IMR-90 (cell line): Measurements from ENCODE around the gene AMPD2. TPM values are rescaled to one million over a fixed set of nuclear protein-coding genes. Genes with fewer than 3 reads are reported as not detected.

Experiments
- ATAC-seq: fragments of 200-7000 bp; cut with Tn5 transposase; 2 replicates; pipeline ENCODE4 v1.9.1; 2020; ENCODE audit warnings: low read depth, mild to moderate bottlenecking, moderate library complexity
- BruUV-seq: library from RNA; stranded (reverse); fragments of 400-500 nt; replicated peaks from 2 replicates; lab custom pipeline; 2021; lab: Mats Ljungman, UMichigan
- CTCF ChIA-PET: fragments of 300-600 bp; formaldehyde crosslinking; extraction: SDS; loops from one replicate; lab custom pipeline; 2021; ENCODE audit warnings: antibody characterized with exemption; lab: Yijun Ruan, JAX
- POLR2A ChIA-PET: fragments of 300-600 bp; sonication (Branson Sonifier 250); formaldehyde crosslinking; loops from one replicate; lab custom pipeline; 2022; ENCODE audit warnings: antibody characterized with exemption; ENCODE audit not compliant: unreplicated experiment; lab: Charles Lee
- DNase-seq: peaks from one replicate; pipeline ENCODE4 v3.0.0; 2013
- H2AFZ ChIP-seq: replicated peaks from 2 replicates; pipeline ENCODE3; 2013; ENCODE audit warnings: low read length, mild to moderate bottlenecking; ENCODE audit not compliant: poor library complexity
- H2AK5ac ChIP-seq: 2 replicates; pipeline ENCODE4 v1.6.1; 2013; ENCODE audit warnings: low read depth, low read length, inconsistent platforms
- H2AK9ac ChIP-seq: replicated peaks from 2 replicates; pipeline ENCODE3; 2013; ENCODE audit warnings: mild to moderate bottlenecking, low read depth, low read length, moderate library complexity; ENCODE audit not compliant: poor library complexity
- H2BK120ac ChIP-seq: 2 replicates; pipeline ENCODE4 v1.6.1; 2013; ENCODE audit warnings: low read depth, low read length, inconsistent platforms
- H2BK15ac ChIP-seq: 3 replicates; pipeline ENCODE4 v1.6.1; 2013; ENCODE audit warnings: low read depth, low read length, inconsistent platforms
- H2BK20ac ChIP-seq: 2 replicates; pipeline ENCODE4 v1.6.1; 2013; ENCODE audit warnings: low read depth, mild to moderate bottlenecking, inconsistent platforms, low read length, moderate library complexity
- H2BK5ac ChIP-seq: 2 replicates; pipeline ENCODE4 v1.6.1; 2013; ENCODE audit warnings: mild to moderate bottlenecking, low read depth, low read length, inconsistent platforms; ENCODE audit not compliant: poor library complexity, severe bottlenecking
- H3K14ac ChIP-seq: replicated peaks from 2 replicates; pipeline ENCODE4 v1.6.1; 2013; ENCODE audit warnings: low read depth, low read length, inconsistent platforms
- H3K18ac ChIP-seq: 2 replicates; pipeline ENCODE4 v1.6.1; 2013; ENCODE audit warnings: low read depth, low read length, control low read depth
- H3K23ac ChIP-seq: 2 replicates; pipeline ENCODE4 v1.6.1; 2013; ENCODE audit warnings: low read depth, low read length, inconsistent platforms
- H3K27ac ChIP-seq: 2 replicates; pipeline ENCODE4 v1.5.1; 2013; ENCODE audit warnings: mild to moderate bottlenecking, control low read depth, low read length; ENCODE audit not compliant: insufficient read depth
- H3K27me3 ChIP-seq: 2 replicates; pipeline ENCODE4 v1.6.1; 2013; ENCODE audit warnings: low read length; ENCODE audit not compliant: control insufficient read depth, insufficient read depth
- H3K36me3 ChIP-seq: 2 replicates; pipeline ENCODE4 v1.6.1; 2013; ENCODE audit warnings: low read length, mixed read lengths; ENCODE audit not compliant: control insufficient read depth, insufficient read depth
- H3K4ac ChIP-seq: 2 replicates; pipeline ENCODE4 v1.6.1; 2013; ENCODE audit warnings: low read depth, low read length, inconsistent platforms
- H3K4me1 ChIP-seq: 2 replicates; pipeline ENCODE4 v1.6.1; 2013; ENCODE audit warnings: low read length, mixed read lengths; ENCODE audit not compliant: control insufficient read depth, insufficient read depth
- H3K4me2 ChIP-seq: 2 replicates; pipeline ENCODE4 v1.6.1; 2013; ENCODE audit warnings: low read depth, mild to moderate bottlenecking, control low read depth, low read length, moderate library complexity
- H3K4me3 ChIP-seq: 2 replicates; pipeline ENCODE4 v1.5.1; 2013; ENCODE audit warnings: low read depth, mild to moderate bottlenecking, control low read depth, low read length, moderate library complexity; ENCODE audit not compliant: insufficient read depth
- H3K56ac ChIP-seq: 2 replicates; pipeline ENCODE4 v1.6.1; 2013; ENCODE audit warnings: low read length, inconsistent platforms; ENCODE audit not compliant: insufficient read depth; ENCODE audit errors: extremely low read depth
- H3K79me1 ChIP-seq, 2 experiments: 2 replicates each; pipeline ENCODE4 v1.6.1; 2013; ENCODE audit warnings: low read length in 2 of 2, inconsistent platforms in 1 of 2, low read depth in 1 of 2
- H3K9ac ChIP-seq: 2 replicates; pipeline ENCODE4 v1.6.1; 2013; ENCODE audit warnings: low read depth, low read length, control low read depth
- H3K9me1 ChIP-seq: 2 replicates; pipeline ENCODE4 v1.6.1; 2013; ENCODE audit warnings: low read length, inconsistent platforms; ENCODE audit not compliant: insufficient read depth
- H3K9me3 ChIP-seq: 2 replicates; pipeline ENCODE4 v1.6.1; 2013; ENCODE audit warnings: low read length; ENCODE audit not compliant: control insufficient read depth, insufficient read depth
- H4K20me1 ChIP-seq: 2 replicates; pipeline ENCODE4 v1.6.1; 2013; ENCODE audit warnings: low read length, inconsistent platforms; ENCODE audit not compliant: insufficient read depth
- H4K5ac ChIP-seq: 2 replicates; pipeline ENCODE4 v1.6.1; 2013; ENCODE audit warnings: mild to moderate bottlenecking, low read depth, low read length, control low read depth
- H4K8ac ChIP-seq, 2 experiments: 2 replicates each; pipeline ENCODE4 v1.6.1; 2013; ENCODE audit warnings: low read depth in 2 of 2, low read length in 2 of 2, control low read depth in 1 of 2, inconsistent platforms in 1 of 2
- H4K91ac ChIP-seq: 2 replicates; pipeline ENCODE4 v1.6.1; 2013; ENCODE audit warnings: low read depth, low read length, inconsistent platforms; ENCODE audit not compliant: insufficient read depth
- BHLHE40 ChIP-seq: fragments of 150-350 bp; IDR thresholded peaks from 2 replicates; pipeline ENCODE4 v1.6.1; 2016; ENCODE audit warnings: mild to moderate bottlenecking, low read depth, low read length
- CEBPB ChIP-seq: IDR thresholded peaks from 2 replicates; pipeline ENCODE4 v1.6.1; 2012; ENCODE audit warnings: low read depth, low read length, improper control_type of control experiment
- ELK1 ChIP-seq: fragments of 150-350 bp; IDR thresholded peaks from 2 replicates; pipeline ENCODE4 v1.6.1; 2016; ENCODE audit warnings: low read depth, mild to moderate bottlenecking, low read length, moderate library complexity, borderline replicate concordance
- FOS ChIP-seq: fragments of 150-350 bp; IDR thresholded peaks from 2 replicates; pipeline ENCODE4 v1.6.1; 2016; ENCODE audit warnings: low read depth, low read length
- MAZ ChIP-seq: IDR thresholded peaks from 2 replicates; pipeline ENCODE4 v1.6.1; 2012; ENCODE audit warnings: low read depth, mild to moderate bottlenecking, low read length, improper control_type of control experiment, moderate library complexity, borderline replicate concordance
- MXI1 ChIP-seq: IDR thresholded peaks from 2 replicates; pipeline ENCODE4 v1.6.1; 2012; ENCODE audit warnings: low read depth, mild to moderate bottlenecking, low read length, moderate library complexity, borderline replicate concordance
- NFE2L2 ChIP-seq: fragments of 150-350 bp; IDR thresholded peaks from 2 replicates; pipeline ENCODE4 v1.6.1; 2016; ENCODE audit warnings: low read depth, mild to moderate bottlenecking, low read length
- POLR2A ChIP-seq: IDR thresholded peaks from 2 replicates; pipeline ENCODE4 v1.6.1; 2012; ENCODE audit warnings: mild to moderate bottlenecking, low read depth, low read length
- RAD21 ChIP-seq: IDR thresholded peaks from 2 replicates; pipeline ENCODE4 v1.6.1; 2012; ENCODE audit warnings: low read length, improper control_type of control experiment
- RCOR1 ChIP-seq: IDR thresholded peaks from 2 replicates; pipeline ENCODE4 v1.6.1; 2012; ENCODE audit warnings: mild to moderate bottlenecking, low read length, improper control_type of control experiment; ENCODE audit not compliant: insufficient replicate concordance
- RFX5 ChIP-seq: IDR thresholded peaks from 2 replicates; pipeline ENCODE4 v1.8.0; 2012; ENCODE audit warnings: low read depth, mild to moderate bottlenecking, low read length, moderate library complexity
- WGBS, 2 experiments: methylation state at CpG; one replicate each; pipeline versions ENCODE4 v1.1.5 to v1.1.7; 2013; ENCODE audit warnings: missing lambda C conversion rate in 2 of 2; ENCODE audit not compliant: insufficient read length in 1 of 2; ENCODE audit errors: extremely low coverage in 2 of 2; 5-methylcytosine and 5-hydroxymethylcytosine counted together
- dilution Hi-C: fragments of 300-500 bp; cut with HindIII; formaldehyde crosslinking; loops from one replicate; pipeline ENCODE4 v1.14.3; 2018; ENCODE audit warnings: low sequenced_read_pairs; ENCODE audit not compliant: unreplicated experiment
- in situ Hi-C: fragments of 300-500 bp; cut with MboI; formaldehyde crosslinking; loops from 3 replicates; pipeline ENCODE4 v1.14.3; 2019; ENCODE audit warnings: low sequenced_read_pairs, inconsistent platforms, mixed read lengths
- intact Hi-C: fragments of 100-400 bp; cut with micrococcal nuclease; formaldehyde crosslinking; loops from 2 replicates; pipeline ENCODE4 v1.10.0; 2022
- polyA plus RNA-seq, 3 experiments: library from polyadenylated mRNA; depleted of rRNA; stranded (reverse); fragments of >200 nt; gene quantifications; 2 replicates each; pipeline ENCODE4 v1.2.3, GENCODE V29; 2012; ENCODE audit warnings: low replicate concordance in 1 of 3
- total RNA-seq: library from RNA; depleted of rRNA; stranded (reverse); fragments of >200 nt; gene quantifications from 2 replicates; pipeline ENCODE4 v1.2.3, GENCODE V29; 2012

Gene AMPD2
- total and polyA plus RNA-seq, 2 of the 4 experiments (the other 2 are of a cell fraction), result 61.5 to 103 TPM

- H2AFZ ChIP-seq, result no peak overlapping the region
- H4K8ac ChIP-seq, result no peak overlapping the region
- POLR2A ChIA-PET, result no interaction called here
- no peak overlapping the region for H3K9ac ChIP-seq
- peaks cover 13 to 30% of the 10 kb centered on the region in 2 experiments for H3K79me1 ChIP-seq
- BruUV-seq, result no TSS peak
- H2BK20ac ChIP-seq, result no peak overlapping the region
- ATAC-seq (no peak), DNase-seq (no peak)
- H4K20me1 ChIP-seq, result no peaks in the 10 kb centered on the region
- dilution Hi-C loops (no loop called here), in situ Hi-C loops (no loop called here), intact Hi-C loops (no loop called here)
- CTCF ChIA-PET, result no interaction called here
- no peaks in the 10 kb centered on the region for H3K9me3 ChIP-seq
- no peak overlapping the region for H2BK120ac ChIP-seq
- no peak overlapping the region for H3K23ac ChIP-seq
- no peak overlapping the region for H3K18ac ChIP-seq
- no peak overlapping the region for H3K4me2 ChIP-seq
- H3K56ac ChIP-seq, result no peak overlapping the region
- H2BK5ac ChIP-seq, result no peak overlapping the region
- peaks cover 2% of the 10 kb centered on the region for H3K4me1 ChIP-seq
- TF ChIP-seq FOS (no peak), MAZ (no peak), BHLHE40 (no peak), CEBPB (no peak), ELK1 (no peak), RAD21 (no peak), NFE2L2 (no peak), RFX5 (no peak), RCOR1 (no peak), MXI1 (no peak), POLR2A (no peak)
- no peak overlapping the region for H3K4ac ChIP-seq
- no peak overlapping the region for H3K14ac ChIP-seq
- no peak overlapping the region for H2BK15ac ChIP-seq
- H2AK5ac ChIP-seq, result no peak overlapping the region
- no CpG with 5 or more reads among the region's 3 CpGs for WGBS, 2 experiments
- peaks cover 8% of the 10 kb centered on the region for H3K36me3 ChIP-seq
- H3K27ac ChIP-seq, result no peak overlapping the region
- no peak overlapping the region for H2AK9ac ChIP-seq
- H4K5ac ChIP-seq, result no peak overlapping the region
- H3K4me3 ChIP-seq, result no peak overlapping the region
- no peaks in the 10 kb centered on the region for H3K27me3 ChIP-seq
- H4K91ac ChIP-seq, result no peak overlapping the region
- H3K9me1 ChIP-seq, result 0 out of 2 replicates have a peak, but pooled peaks cover 7% of the 10 kb centered on the region
Observed at GRCh38 chr1:109603229-109603628, 16.4 kb upstream of the AMPD2 start.
